HepG2 (cell line): ENCODE measurements around the gene POLR1G. TPM values are rescaled to one million over a fixed set of nuclear protein-coding genes. Genes with fewer than 3 reads are reported as not detected.
"Not testable (repeated sequence)": the region's sequence is repeated elsewhere in the genome, so short reads cannot be mapped to it uniquely, and the experiment has no call there.

ENCODE experiments used
- ATAC-seq: fragments of 200-7000 bp; cut with Tn5 transposase; 3 replicates; pipeline ENCODE4 v1.9.1; 2020; ENCODE audit warnings: mild to moderate bottlenecking, moderate library complexity
- BruUV-seq: library from RNA; stranded (reverse); fragments of 400-500 nt; replicated peaks from 2 replicates; lab custom pipeline; 2021; lab: Mats Ljungman, UMichigan
- CTCF ChIA-PET: fragments of 300-600 bp; formaldehyde crosslinking; extraction: SDS; loops from one replicate; lab custom pipeline; 2021; ENCODE audit warnings: low total read pairs, inconsistent platforms, low intra/inter-chr PET ratio; lab: Yijun Ruan, JAX
- POLR2A ChIA-PET: fragments of 350-600 bp; sonication (Branson Sonifier 250); formaldehyde crosslinking; loops from one replicate; lab custom pipeline; 2020; ENCODE audit warnings: antibody characterized with exemption, inconsistent platforms; lab: Yijun Ruan, JAX
- DNase-seq: peaks from one replicate; pipeline ENCODE4 v3.0.0-alpha.2; 2015; ENCODE audit warnings: low spot score
- FAIRE-seq: peaks from 3 replicates; lab custom pipeline; 2011; peaks lifted over from hg19 to GRCh38; lab: Jason Lieb, UNC
- H2AFZ ChIP-seq: one replicate; pipeline ENCODE4 v1.6.1; 2011; ENCODE audit warnings: low read length, inconsistent platforms
- H3K27ac ChIP-seq: fragments of 300-600 bp; 3 replicates; pipeline ENCODE4 v1.8.0; 2011; ENCODE audit warnings: mixed run types, mild to moderate bottlenecking, mixed read lengths, low read length, inconsistent platforms; ENCODE audit not compliant: insufficient read depth; ENCODE audit errors: extremely low read length
- H3K27me3 ChIP-seq, 2 experiments: fragments of 200-600 bp in 1 of 2; 2 replicates in 1 of 2; 3 replicates in 1 of 2; pipeline versions ENCODE4 v1.6.0 to v1.8.0; 2011; ENCODE audit warnings: low read length in 2 of 2, mild to moderate bottlenecking in 2 of 2, moderate library complexity in 2 of 2, inconsistent platforms in 1 of 2; ENCODE audit not compliant: insufficient read depth in 2 of 2, control insufficient read depth in 1 of 2
- H3K36me3 ChIP-seq, 2 experiments: fragments of 200-600 bp in 1 of 2; replicated peaks in 1 of 2; 2 replicates in 1 of 2; 3 replicates in 1 of 2; pipeline versions ENCODE4 v1.5.1 to v1.8.0; 2011; ENCODE audit warnings: low read length in 2 of 2, inconsistent platforms in 1 of 2; ENCODE audit not compliant: insufficient read depth in 2 of 2, control insufficient read depth in 1 of 2
- H3K4me1 ChIP-seq: 2 replicates; pipeline ENCODE4 v1.5.1; 2012; ENCODE audit warnings: low read length, inconsistent platforms; ENCODE audit not compliant: insufficient read depth
- H3K4me2 ChIP-seq: 2 replicates; pipeline ENCODE4 v1.6.0; 2011; ENCODE audit warnings: low read depth, low read length, inconsistent platforms
- H3K4me3 ChIP-seq, 3 experiments: fragments of 200-600 bp in 1 of 3; sonication (generic), shearing (Covaris generic) in 1 of 3; replicated peaks in 1 of 3; 2 replicates each; pipeline ENCODE4 v1.5.1; 2011 to 2016; ENCODE audit warnings: low read length in 3 of 3, inconsistent platforms in 2 of 3, low read depth in 2 of 3, mild to moderate bottlenecking in 2 of 3, control low read depth in 1 of 3, mixed read lengths in 1 of 3; ENCODE audit not compliant: insufficient read depth in 1 of 3
- H3K79me2 ChIP-seq: one replicate; pipeline ENCODE4 v1.6.1; 2011; ENCODE audit warnings: low read length, inconsistent platforms; ENCODE audit not compliant: insufficient read depth
- H3K9ac ChIP-seq: 2 replicates; pipeline ENCODE4 v1.6.0; 2011; ENCODE audit warnings: mild to moderate bottlenecking, low read depth, low read length, inconsistent platforms; ENCODE audit not compliant: insufficient read depth
- H3K9me3 ChIP-seq: 2 replicates; pipeline ENCODE4 v1.5.1; 2012; ENCODE audit warnings: mild to moderate bottlenecking, low read length
- H4K20me1 ChIP-seq: 2 replicates; pipeline ENCODE4 v1.6.0; 2011; ENCODE audit warnings: inconsistent platforms, mild to moderate bottlenecking, low read length, moderate library complexity; ENCODE audit not compliant: insufficient read depth
- AGO2 ChIP-seq: fragments of 200-400 bp; formaldehyde crosslinking; optimal IDR thresholded peaks from 2 replicates; pipeline ENCODE3; 2017; ENCODE audit warnings: mild to moderate bottlenecking, low read depth, low read length, moderate library complexity
- RBFOX2 ChIP-seq: fragments of 200-400 bp; formaldehyde crosslinking; IDR thresholded peaks from 2 replicates; pipeline ENCODE4 v1.6.1; 2017; ENCODE audit warnings: low read depth, mild to moderate bottlenecking, low read length
- WGBS: methylation state at CpG from one replicate; pipeline ENCODE4 v1.1.6; 2017; ENCODE audit warnings: low lambda C conversion rate; 5-methylcytosine and 5-hydroxymethylcytosine counted together
- in situ Hi-C: cut with HindIII; loops from 2 replicates; pipeline ENCODE4 v1.10.0; 2017; ENCODE audit warnings: low pct_unique_long_range_greater_than_20kb; ENCODE audit not compliant: extremely low pct_ligation_motif_present
- intact Hi-C: fragments of 100-400 bp; cut with micrococcal nuclease; formaldehyde crosslinking; loops from one replicate; pipeline ENCODE4 v1.10.0; 2022; ENCODE audit not compliant: unreplicated experiment
- polyA plus RNA-seq, 8 experiments: library from polyadenylated mRNA; depleted of rRNA in 3 of 8; stranded (reverse) in 7 of 8; unstranded in 1 of 8; fragments of >200 nt; fragmentation: Illumina TruSeq in 4 of 8; extraction: Trizol in 4 of 8; gene quantifications; 2 replicates each; pipeline versions ENCODE4 v1.2.1 to v1.2.3, GENCODE V29; 2011 to 2016; ENCODE audit warnings: low read depth in 4 of 8, missing spikeins in 1 of 8, mixed read lengths in 1 of 8; ENCODE audit not compliant: insufficient read depth in 1 of 8
- total RNA-seq, 5 experiments: library from RNA; depleted of rRNA; stranded (reverse); fragments of >200 nt; fragmentation: Illumina TruSeq; extraction: Trizol; gene quantifications; 2 replicates each; pipeline ENCODE4 v1.2.3, GENCODE V29; 2016; ENCODE audit warnings: low read depth in 1 of 5
- TF ChIP-seq, protein P1 (sequence below): sonication (generic); formaldehyde crosslinking; IDR thresholded peaks from 2 replicates; pipeline ENCODE4 v1.8.0; 2022; ENCODE audit warnings: mild to moderate bottlenecking, missing genetic modification reagents, moderate library complexity

Gene POLR1G
- total and polyA plus RNA-seq, 2 of the 13 experiments (the other 11 are each of a cell fraction or from before 2014, with no cell fraction given), result 3.5 to 20.8 TPM

DNA sequence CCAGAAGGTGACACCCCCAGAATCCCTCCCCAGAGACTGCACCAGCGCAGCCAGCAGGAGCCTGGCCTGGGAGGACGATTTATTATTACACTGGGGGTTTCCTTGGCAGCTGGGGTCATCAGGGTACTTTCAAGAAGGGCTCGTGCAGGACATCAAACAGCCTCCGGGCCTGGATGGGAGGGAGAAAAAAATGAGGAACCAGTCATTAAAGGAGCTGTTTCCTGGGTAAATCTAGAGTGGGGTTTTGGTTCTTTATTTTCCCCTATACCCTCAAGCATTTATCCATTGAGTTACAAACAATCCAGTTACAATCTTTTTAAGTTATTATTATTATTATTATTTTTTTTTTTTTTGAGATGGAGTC is 3.1 kb downstream of the POLR1G start:
- Histone ChIP-seq H3K27ac (no peak overlapping the region), H2AFZ (no peak overlapping the region), H3K79me2 (peaks cover 13% of the 10 kb centered on the region), H3K9ac (no peak overlapping the region), H3K4me1 (peaks cover 11% of the 10 kb centered on the region), H4K20me1 (no peaks in the 10 kb centered on the region)
- POLR2A ChIA-PET, result no interaction called here
- in situ Hi-C loops (no loop called here), intact Hi-C loops (no loop called here)
- no peak for DNase-seq
- 97% methylated on average over 4 of the region's 4 CpGs for WGBS
- ATAC-seq, result no peak
- TF ChIP-seq RBFOX2 (0 out of 2 replicates have a peak, but pooled peaks have one; percentile 30), AGO2 (peak; percentile 2)
- TF ChIP-seq, protein P1, sequence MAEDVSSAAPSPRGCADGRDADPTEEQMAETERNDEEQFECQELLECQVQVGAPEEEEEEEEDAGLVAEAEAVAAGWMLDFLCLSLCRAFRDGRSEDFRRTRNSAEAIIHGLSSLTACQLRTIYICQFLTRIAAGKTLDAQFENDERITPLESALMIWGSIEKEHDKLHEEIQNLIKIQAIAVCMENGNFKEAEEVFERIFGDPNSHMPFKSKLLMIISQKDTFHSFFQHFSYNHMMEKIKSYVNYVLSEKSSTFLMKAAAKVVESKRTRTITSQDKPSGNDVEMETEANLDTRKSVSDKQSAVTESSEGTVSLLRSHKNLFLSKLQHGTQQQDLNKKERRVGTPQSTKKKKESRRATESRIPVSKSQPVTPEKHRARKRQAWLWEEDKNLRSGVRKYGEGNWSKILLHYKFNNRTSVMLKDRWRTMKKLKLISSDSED, result no peak
- TF ChIP-seq, all 625 proteins: peak for 2
- no TSS peak for BruUV-seq
- H3K4me2 ChIP-seq, result no peak overlapping the region
- CTCF ChIA-PET, result no interaction called here
- peaks cover 10 to 13% of the 10 kb centered on the region in 2 experiments; a peak in 4 of 5 replicates for H3K36me3 ChIP-seq
- H3K9me3 ChIP-seq, result no peaks in the 10 kb centered on the region
- no peak overlapping the region for H3K4me3 ChIP-seq
- no peak for FAIRE-seq
- H3K27me3 ChIP-seq, result no peaks in the 10 kb centered on the region; a peak in 1 of 5 replicates

DNA sequence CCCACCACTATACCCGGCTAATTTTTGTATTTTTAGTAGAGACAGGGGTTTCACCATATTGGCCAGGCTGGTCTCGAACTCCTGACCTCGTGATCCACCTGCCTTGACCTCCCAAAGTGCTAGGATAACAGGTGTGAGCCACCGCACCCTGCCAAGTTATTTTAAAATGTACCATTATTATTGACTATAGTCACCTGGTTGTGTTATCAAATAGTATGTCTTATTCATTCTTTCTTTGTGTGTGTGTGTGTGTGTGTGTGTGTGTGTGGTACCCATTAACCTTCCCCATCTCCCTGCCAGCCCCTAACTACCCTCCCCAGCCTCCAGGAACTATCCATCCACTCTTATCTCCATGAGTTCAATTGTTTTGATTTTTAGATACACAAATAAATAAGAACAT is 3.9 kb downstream of the POLR1G start:
- WGBS, result 100% methylated on average over 4 of the region's 4 CpGs
- not testable (repeated sequence) for H3K27ac ChIP-seq

More for the DNA sequence above, 3.9 kb downstream of the POLR1G start:
- in situ Hi-C loops, H3K9me3 ChIP-seq, BruUV-seq, H4K20me1 ChIP-seq, CTCF ChIA-PET, intact Hi-C loops, H3K4me3 ChIP-seq, FAIRE-seq, H3K9ac ChIP-seq, ATAC-seq, POLR2A ChIA-PET, DNase-seq, H2AFZ ChIP-seq, H3K4me2 ChIP-seq, H3K27me3 ChIP-seq: not testable (repeated sequence)
- Histone ChIP-seq H3K79me2 (peaks cover 12% of the 10 kb centered on the region), H3K36me3 (peaks cover 12 to 17% of the 10 kb centered on the region in 2 experiments; a peak in 4 of 5 replicates), H3K4me1 (peaks cover 11% of the 10 kb centered on the region)
